ENCODE results near the gene C9orf152.

DNA sequence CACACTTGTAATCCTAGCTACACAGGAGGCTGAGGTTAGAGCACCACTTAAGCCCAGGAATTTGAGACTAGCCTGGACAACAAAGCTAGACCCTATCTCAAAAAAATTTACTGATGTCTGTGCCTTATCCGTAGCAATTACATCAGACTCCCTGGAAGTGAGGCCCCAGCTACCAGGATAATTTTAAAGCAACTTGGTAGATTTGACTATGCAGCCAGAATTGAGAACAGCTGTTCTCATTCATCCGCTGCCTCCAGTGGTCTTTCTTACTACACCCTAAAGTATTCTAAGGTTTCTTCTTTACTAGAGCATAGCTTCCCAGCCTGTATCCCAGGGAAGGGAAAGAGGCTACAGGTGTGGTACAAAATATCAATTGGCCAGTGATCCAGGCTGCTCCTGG, 20.4 kb upstream of the C9orf152 start:
- TF ChIP-seq, protein P1, sequence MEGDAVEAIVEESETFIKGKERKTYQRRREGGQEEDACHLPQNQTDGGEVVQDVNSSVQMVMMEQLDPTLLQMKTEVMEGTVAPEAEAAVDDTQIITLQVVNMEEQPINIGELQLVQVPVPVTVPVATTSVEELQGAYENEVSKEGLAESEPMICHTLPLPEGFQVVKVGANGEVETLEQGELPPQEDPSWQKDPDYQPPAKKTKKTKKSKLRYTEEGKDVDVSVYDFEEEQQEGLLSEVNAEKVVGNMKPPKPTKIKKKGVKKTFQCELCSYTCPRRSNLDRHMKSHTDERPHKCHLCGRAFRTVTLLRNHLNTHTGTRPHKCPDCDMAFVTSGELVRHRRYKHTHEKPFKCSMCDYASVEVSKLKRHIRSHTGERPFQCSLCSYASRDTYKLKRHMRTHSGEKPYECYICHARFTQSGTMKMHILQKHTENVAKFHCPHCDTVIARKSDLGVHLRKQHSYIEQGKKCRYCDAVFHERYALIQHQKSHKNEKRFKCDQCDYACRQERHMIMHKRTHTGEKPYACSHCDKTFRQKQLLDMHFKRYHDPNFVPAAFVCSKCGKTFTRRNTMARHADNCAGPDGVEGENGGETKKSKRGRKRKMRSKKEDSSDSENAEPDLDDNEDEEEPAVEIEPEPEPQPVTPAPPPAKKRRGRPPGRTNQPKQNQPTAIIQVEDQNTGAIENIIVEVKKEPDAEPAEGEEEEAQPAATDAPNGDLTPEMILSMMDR (conservative IDR thresholded peaks at IDR 0.05; ENCODE audit: low read depth, low read length) = no peak
- TF ChIP-seq EZH2 (IDR thresholded peaks at IDR 0.05; ENCODE audit: borderline replicate concordance, low read depth, low read length, poor library complexity, severe bottlenecking) = no peak

Measured in A673 (cell line).